ENCODE results near the gene UMOD.

UMOD gene

GRCh38 chr16:20310421-20311395 lies 41.8 kb downstream of the UMOD start:
- Histone ChIP-seq H3K27ac (replicated peaks) (no peak overlapping the region), H3K27me3 (ENCODE audit: insufficient read depth, poor library complexity, severe bottlenecking) (no peaks in the 10 kb centered on the region), H3K4me3 (replicated peaks; ENCODE audit: insufficient read depth, low read length) (no peak overlapping the region)
- TF ChIP-seq SPI1 (IDR thresholded peaks at IDR 0.05; ENCODE audit: borderline replicate concordance, low read depth): peak; percentile 73; the same call in 1 of the 2 replicates
- TF ChIP-seq CTCF (IDR thresholded peaks at IDR 0.05; ENCODE audit: insufficient read depth, low read length): no peak
- no peak for DNase-seq (ENCODE audit: low read depth in 1 of 2, low spot score in 1 of 2)

- no peak for DNase-seq (ENCODE audit: low read depth in 1 of 2, low spot score in 1 of 2)
- Histone ChIP-seq H3K27me3 (ENCODE audit: insufficient read depth, poor library complexity, severe bottlenecking) (no peaks in the 10 kb centered on the region), H3K27ac (replicated peaks) (no peak overlapping the region), H3K4me3 (replicated peaks; ENCODE audit: insufficient read depth, low read length) (no peak overlapping the region)
- TF ChIP-seq CTCF (IDR thresholded peaks at IDR 0.05; ENCODE audit: insufficient read depth, low read length) (no peak), GABPA (IDR thresholded peaks at IDR 0.05; ENCODE audit: low read depth) (no peak), POLR2AphosphoS5 (IDR thresholded peaks at IDR 0.05; ENCODE audit: low read depth) (no peak), SPI1 (IDR thresholded peaks at IDR 0.05; ENCODE audit: borderline replicate concordance, low read depth) (no peak)
- TF ChIP-seq, protein P1, sequence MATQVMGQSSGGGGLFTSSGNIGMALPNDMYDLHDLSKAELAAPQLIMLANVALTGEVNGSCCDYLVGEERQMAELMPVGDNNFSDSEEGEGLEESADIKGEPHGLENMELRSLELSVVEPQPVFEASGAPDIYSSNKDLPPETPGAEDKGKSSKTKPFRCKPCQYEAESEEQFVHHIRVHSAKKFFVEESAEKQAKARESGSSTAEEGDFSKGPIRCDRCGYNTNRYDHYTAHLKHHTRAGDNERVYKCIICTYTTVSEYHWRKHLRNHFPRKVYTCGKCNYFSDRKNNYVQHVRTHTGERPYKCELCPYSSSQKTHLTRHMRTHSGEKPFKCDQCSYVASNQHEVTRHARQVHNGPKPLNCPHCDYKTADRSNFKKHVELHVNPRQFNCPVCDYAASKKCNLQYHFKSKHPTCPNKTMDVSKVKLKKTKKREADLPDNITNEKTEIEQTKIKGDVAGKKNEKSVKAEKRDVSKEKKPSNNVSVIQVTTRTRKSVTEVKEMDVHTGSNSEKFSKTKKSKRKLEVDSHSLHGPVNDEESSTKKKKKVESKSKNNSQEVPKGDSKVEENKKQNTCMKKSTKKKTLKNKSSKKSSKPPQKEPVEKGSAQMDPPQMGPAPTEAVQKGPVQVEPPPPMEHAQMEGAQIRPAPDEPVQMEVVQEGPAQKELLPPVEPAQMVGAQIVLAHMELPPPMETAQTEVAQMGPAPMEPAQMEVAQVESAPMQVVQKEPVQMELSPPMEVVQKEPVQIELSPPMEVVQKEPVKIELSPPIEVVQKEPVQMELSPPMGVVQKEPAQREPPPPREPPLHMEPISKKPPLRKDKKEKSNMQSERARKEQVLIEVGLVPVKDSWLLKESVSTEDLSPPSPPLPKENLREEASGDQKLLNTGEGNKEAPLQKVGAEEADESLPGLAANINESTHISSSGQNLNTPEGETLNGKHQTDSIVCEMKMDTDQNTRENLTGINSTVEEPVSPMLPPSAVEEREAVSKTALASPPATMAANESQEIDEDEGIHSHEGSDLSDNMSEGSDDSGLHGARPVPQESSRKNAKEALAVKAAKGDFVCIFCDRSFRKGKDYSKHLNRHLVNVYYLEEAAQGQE (IDR thresholded peaks at IDR 0.05; ENCODE audit: insufficient replicate concordance, low read depth): no peak
These were observed 42.7 kb downstream of the UMOD start for GRCh38 chr16:20309786-20310185.

DNA sequence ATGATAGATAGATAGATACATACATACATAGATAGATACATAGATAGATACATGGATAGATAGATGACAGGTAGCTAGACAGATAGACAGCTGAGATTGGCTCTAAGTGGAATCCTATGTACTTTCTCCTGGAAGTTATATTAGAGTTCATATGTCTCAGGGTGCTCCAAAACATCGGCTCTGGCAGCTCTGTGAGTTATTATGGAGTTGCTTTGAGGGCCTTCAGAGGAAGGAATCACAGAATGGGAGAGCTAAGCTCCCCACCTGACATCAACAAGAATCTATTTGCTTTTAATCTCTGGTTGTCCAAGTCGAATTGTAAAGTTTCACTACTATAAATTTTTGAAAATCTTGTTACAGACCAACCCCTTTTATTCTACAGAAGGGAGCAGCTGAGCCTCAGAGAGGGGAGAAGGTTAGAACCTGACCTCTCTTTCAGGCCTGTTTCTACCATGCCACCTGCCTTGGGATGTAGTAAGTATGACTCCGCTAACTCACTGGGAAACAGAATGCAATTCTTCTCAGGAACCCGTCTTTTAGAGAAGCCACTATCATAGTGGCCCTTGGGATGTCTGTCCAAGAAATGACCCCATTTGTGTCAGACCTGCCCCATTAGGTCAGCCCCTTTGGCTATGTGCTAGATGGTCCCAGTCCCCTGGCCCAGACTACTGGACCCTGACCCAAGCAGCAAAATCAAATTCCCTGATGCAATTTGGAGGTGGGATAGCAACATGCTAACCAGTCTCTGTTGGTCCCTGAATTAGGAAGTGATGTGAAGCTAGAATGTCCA lies 43.5 kb downstream of the UMOD start:
- H3K27me3 ChIP-seq (ENCODE audit: insufficient read depth, poor library complexity, severe bottlenecking): no peaks in the 10 kb centered on the region
- H3K4me3 ChIP-seq (replicated peaks; ENCODE audit: insufficient read depth, low read length): no peak overlapping the region
- TF ChIP-seq, protein P1 (IDR thresholded peaks at IDR 0.05; ENCODE audit: insufficient replicate concordance, low read depth): no peak
- no peak for TF ChIP-seq GABPA (IDR thresholded peaks at IDR 0.05; ENCODE audit: low read depth)
- TF ChIP-seq CTCF (IDR thresholded peaks at IDR 0.05; ENCODE audit: insufficient read depth, low read length): no peak
- TF ChIP-seq POLR2AphosphoS5 (IDR thresholded peaks at IDR 0.05; ENCODE audit: low read depth): no peak
- TF ChIP-seq SPI1 (IDR thresholded peaks at IDR 0.05; ENCODE audit: borderline replicate concordance, low read depth): no peak
- DNase-seq (ENCODE audit: low read depth in 1 of 2, low spot score in 1 of 2): no peak
- no peak overlapping the region for H3K27ac ChIP-seq (replicated peaks)

Data from HL-60 (cell line).